Measurements from ENCODE around the gene RPS21. TPM values are rescaled to one million over a fixed set of nuclear protein-coding genes. Genes with fewer than 3 reads are reported as not detected.

The RPS21 gene
- 2,488 TPM for total RNA-seq (2021; ENCODE audit: unreplicated experiment)
- polyA plus RNA-seq (2012) = 5,598 and 10,032 TPM in 2 replicates
- Bru-seq, nascent RNA = percentile 98 among the genes with signal in this experiment
- percentile 95 among the genes with signal in this experiment for BruChase-seq, experiment 1, labeled RNA remaining after a 6-hour chase
- percentile 97 among the genes with signal in this experiment for BruChase-seq, experiment 2, labeled RNA remaining after a 2-hour chase
- long read RNA-seq, transcript RPS21-201 (6 exons, 344 nt) = major isoform, 221 of 634 reads
- long read RNA-seq, partial matches to known transcripts = 390 of 634 reads
- long read RNA-seq, other reads (novel, unspliced or antisense) = 22 of 634 reads

- intact Hi-C loops (cut with micrococcal nuclease) = loop anchor here (1.0 kb wide), 1 partner anchor 84 kb away; the partner anchor contains the start of gene ADRM1
- no peaks in the 10 kb centered on the region for H3K9me2 ChIP-seq (ENCODE audit: insufficient read depth)
- DNase-seq (ENCODE audit: low read depth, low spot score) (peak; percentile 79), ATAC-seq (peak; percentile 74)
- H3K27me3 ChIP-seq (ENCODE audit: insufficient read depth, low read length) = no peaks in the 10 kb centered on the region
- no peak within 1 kb of the TSS for H2AFZ ChIP-seq (ENCODE audit: low read depth, low read length, poor library complexity, severe bottlenecking)
- H3K9ac ChIP-seq (ENCODE audit: low read length) = peak within 1 kb of the TSS; percentile 99
- peak within 1 kb of the TSS; percentile 98 to 100 for H3K4me3 ChIP-seq (replicated peaks in 1 of 2; ENCODE audit: low read depth in 1 of 2, low read length in 2 of 2)
- peaks cover 62% of the 10 kb centered on the region for H3K79me2 ChIP-seq (ENCODE audit: insufficient read depth, low read length)
- peaks cover 8 to 37% of the 10 kb centered on the region in 2 experiments; a peak in 3 of 4 replicates for H3K4me1 ChIP-seq (ENCODE audit: control insufficient read depth in 1 of 2, insufficient read depth in 2 of 2, low read length in 2 of 2)
- H3K36me3 ChIP-seq (ENCODE audit: control insufficient read depth in 1 of 2, insufficient read depth in 2 of 2, low read length in 2 of 2) = peaks cover 8 to 27% of the 10 kb centered on the region in 2 experiments
- TSS peak; percentile 78 for BruUV-seq (replicated peaks)
- peak within 1 kb of the TSS; percentile 88 for H3K4me2 ChIP-seq (ENCODE audit: low read length)
- ChIA-PET CTCF (interaction anchor here (0.9 to 1.4 kb wide), 3 partner anchors 24 to 86 kb away, joined by 3 read pairs; no protein-coding TSS in a partner anchor), RAD21 (ENCODE audit: low non-redundant PET in 1 of 2, low total read pairs in 2 of 2, uncharacterized antibody in 2 of 2, unreplicated experiment in 2 of 2) (interaction anchor here in 1 of 2 experiments (0.6 to 0.7 kb wide), 2 partner anchors 37 to 84 kb away, joined by 4 to 8 read pairs; partner anchors contain the start of gene ADRM1), POLR2A (interaction anchor here (0.6 to 1.5 kb wide), 10 partner anchors 10 to 443 kb away, joined by 3 to 12 read pairs (median 5); partner anchors contain the start of genes ADRM1 and MRGBP)
- peak within 1 kb of the TSS; percentile 95 for H3K27ac ChIP-seq (ENCODE audit: low read depth, low read length)
- H4K20me1 ChIP-seq (ENCODE audit: insufficient read depth) = peaks cover 9% of the 10 kb centered on the region; the same call in 1 of the 2 replicates
- H3K9me3 ChIP-seq (ENCODE audit: control insufficient read depth in 1 of 2, insufficient read depth in 1 of 2, low read depth in 1 of 2, low read length in 2 of 2) = no peaks in the 10 kb centered on the region
- TF ChIP-seq CTCF (IDR thresholded peaks at IDR 0.05 in 2 of 3, conservative IDR thresholded peaks at IDR 0.05 in 1 of 3; ENCODE audit: borderline replicate concordance in 1 of 3, insufficient read depth in 1 of 3, low read depth in 2 of 3, low read length in 2 of 3) = no peak
- TF ChIP-seq CEBPB (IDR thresholded peaks at IDR 0.05; ENCODE audit: low read depth) = no peak
- no peak for TF ChIP-seq REST (IDR thresholded peaks at IDR 0.05; ENCODE audit: low read depth)
- no peak for TF ChIP-seq EZH2phosphoT487 (IDR thresholded peaks at IDR 0.05; ENCODE audit: borderline replicate concordance)
- no peak for TF ChIP-seq JUND (IDR thresholded peaks at IDR 0.05)
- TF ChIP-seq POLR2AphosphoS5 (IDR thresholded peaks at IDR 0.05; ENCODE audit: low read depth, low read length) = peak; percentile 94
- peak; percentile 29 for TF ChIP-seq YY1 (IDR thresholded peaks at IDR 0.05; ENCODE audit: extremely low read depth, insufficient replicate concordance, low read depth, low read length)
- TF ChIP-seq ZFX (IDR thresholded peaks at IDR 0.05) = peak; percentile 62; the same call in 1 of the 2 replicates
- TF ChIP-seq, protein P1, sequence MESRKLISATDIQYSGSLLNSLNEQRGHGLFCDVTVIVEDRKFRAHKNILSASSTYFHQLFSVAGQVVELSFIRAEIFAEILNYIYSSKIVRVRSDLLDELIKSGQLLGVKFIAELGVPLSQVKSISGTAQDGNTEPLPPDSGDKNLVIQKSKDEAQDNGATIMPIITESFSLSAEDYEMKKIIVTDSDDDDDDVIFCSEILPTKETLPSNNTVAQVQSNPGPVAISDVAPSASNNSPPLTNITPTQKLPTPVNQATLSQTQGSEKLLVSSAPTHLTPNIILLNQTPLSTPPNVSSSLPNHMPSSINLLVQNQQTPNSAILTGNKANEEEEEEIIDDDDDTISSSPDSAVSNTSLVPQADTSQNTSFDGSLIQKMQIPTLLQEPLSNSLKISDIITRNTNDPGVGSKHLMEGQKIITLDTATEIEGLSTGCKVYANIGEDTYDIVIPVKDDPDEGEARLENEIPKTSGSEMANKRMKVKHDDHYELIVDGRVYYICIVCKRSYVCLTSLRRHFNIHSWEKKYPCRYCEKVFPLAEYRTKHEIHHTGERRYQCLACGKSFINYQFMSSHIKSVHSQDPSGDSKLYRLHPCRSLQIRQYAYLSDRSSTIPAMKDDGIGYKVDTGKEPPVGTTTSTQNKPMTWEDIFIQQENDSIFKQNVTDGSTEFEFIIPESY (IDR thresholded peaks at IDR 0.05; ENCODE audit: extremely low read depth, insufficient replicate concordance, low read length) = no peak
- no peak for TF ChIP-seq CBX3 (IDR thresholded peaks at IDR 0.05; ENCODE audit: low read depth)
- no peak for TF ChIP-seq RAD21 (IDR thresholded peaks at IDR 0.05; ENCODE audit: low read depth)
- TF ChIP-seq SIN3A (IDR thresholded peaks at IDR 0.05; ENCODE audit: low read depth) = no peak; the same call in 1 of the 2 replicates
- TF ChIP-seq SP1 (IDR thresholded peaks at IDR 0.05; ENCODE audit: low read depth) = peak; percentile 53
- TF ChIP-seq FOSL1 (IDR thresholded peaks at IDR 0.05; ENCODE audit: low read depth) = no peak
- peak; percentile 80 for TF ChIP-seq MAX (IDR thresholded peaks at IDR 0.05)
- no peak for TF ChIP-seq EGR1 (IDR thresholded peaks at IDR 0.05; ENCODE audit: low read depth)
- peak; percentile 80 for TF ChIP-seq POLR2A (IDR thresholded peaks at IDR 0.05; ENCODE audit: borderline replicate concordance, extremely low read depth, insufficient read depth, insufficient read length)
Measured at GRCh38 chr20:62386383-62387218, at the start of gene RPS21. RPS21 (plus strand) TSS chr20:62387103; CDS start chr20:62387339, 236 bp downstream.

All from HCT116 (cell line).